Measurements from ENCODE around the gene UPB1. TPM values are rescaled to one million over a fixed set of nuclear protein-coding genes. Genes with fewer than 3 reads are reported as not detected.
A peak's percentile ranks its signal among the peaks of the same experiment; 100 is the strongest.

The UPB1 gene
- total and polyA plus RNA-seq, 9 donors, result 0.29 to 1.0 (median 0.53) TPM

DNA sequence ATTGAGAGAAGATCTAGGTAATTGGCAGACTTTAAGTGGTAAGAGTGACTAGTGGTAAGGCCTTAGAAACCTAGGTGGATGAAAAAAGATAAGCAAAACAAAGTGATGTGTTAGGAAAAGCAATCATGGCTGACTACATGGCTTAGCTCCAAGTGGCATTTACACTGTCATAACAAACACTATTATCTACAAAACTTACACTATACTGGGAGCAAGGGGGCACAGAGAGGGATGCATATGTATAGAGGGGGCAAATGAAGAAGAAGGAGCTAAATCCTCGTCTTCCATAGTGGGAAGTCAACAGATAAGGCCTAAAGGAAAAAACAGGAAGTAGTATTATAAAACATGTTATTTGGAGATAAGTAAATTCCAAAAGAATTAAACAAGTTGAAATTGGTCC lies 35.2 kb upstream of the UPB1 start:
- Histone ChIP-seq H3K36me3 (ENCODE audit: control insufficient read depth, insufficient read depth, low read length) (no peaks in the 10 kb centered on the region), H3K4me1 (ENCODE audit: control insufficient read depth, insufficient read depth, low read length) (peaks cover 11% of the 10 kb centered on the region), H3K27ac (ENCODE audit: low read length) (no peak overlapping the region), H3K4me3 (ENCODE audit: low read length) (no peak overlapping the region), H3K27me3 (ENCODE audit: control insufficient read depth, insufficient read depth, low read length) (no peaks in the 10 kb centered on the region), H3K9me3 (replicated peaks; ENCODE audit: control insufficient read depth, low read depth, low read length) (no peaks in the 10 kb centered on the region)
- no peak for DNase-seq
- no CpG with 5 or more reads among the region's 1 CpG for WGBS (ENCODE audit: insufficient coverage)

DNA sequence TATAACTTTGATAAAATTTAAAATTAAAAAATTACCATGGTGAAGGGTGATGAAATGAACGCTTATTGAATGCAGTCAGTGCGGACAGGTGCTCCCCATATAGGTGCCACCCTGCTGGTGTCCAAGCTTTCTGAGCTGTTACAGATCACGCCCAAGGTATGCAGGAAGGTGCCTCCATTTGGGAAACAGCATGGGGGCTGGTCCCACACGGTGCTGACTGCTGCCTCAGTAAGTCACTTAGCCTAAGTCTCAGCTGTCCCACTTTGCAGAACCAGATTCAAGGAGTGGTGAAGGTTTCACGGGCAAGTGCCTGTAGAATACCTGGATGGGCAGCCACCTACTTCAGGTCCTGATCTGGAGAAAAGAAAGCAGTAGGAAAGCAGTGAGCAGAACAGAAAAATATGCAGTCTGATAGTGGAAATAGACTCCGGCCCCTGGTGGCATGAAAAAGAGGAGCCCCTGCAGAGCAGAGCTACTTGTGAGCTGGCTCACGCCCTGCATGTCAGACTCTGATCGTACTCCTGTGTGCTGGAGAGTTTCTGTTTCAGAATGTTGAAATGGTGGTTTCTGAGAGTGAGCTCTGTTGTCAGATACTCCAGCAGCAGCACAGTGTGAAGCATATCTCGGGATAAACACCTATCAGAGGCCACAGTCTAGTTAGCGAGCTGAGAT lies 34.6 kb upstream of the UPB1 start:
- H3K9me3 ChIP-seq (replicated peaks; ENCODE audit: control insufficient read depth, low read depth, low read length), result no peaks in the 10 kb centered on the region
- no peak overlapping the region for H3K4me3 ChIP-seq (ENCODE audit: low read length)
- DNase-seq, result no peak
- peaks cover 6% of the 10 kb centered on the region for H3K4me1 ChIP-seq (ENCODE audit: control insufficient read depth, insufficient read depth, low read length)
- H3K27me3 ChIP-seq (ENCODE audit: control insufficient read depth, insufficient read depth, low read length), result no peaks in the 10 kb centered on the region
- WGBS (ENCODE audit: insufficient coverage), result 50% methylated on average over 7 of the region's 10 CpGs
- H3K36me3 ChIP-seq (ENCODE audit: control insufficient read depth, insufficient read depth, low read length), result no peaks in the 10 kb centered on the region
- no peak overlapping the region for H3K27ac ChIP-seq (ENCODE audit: low read length)

DNA sequence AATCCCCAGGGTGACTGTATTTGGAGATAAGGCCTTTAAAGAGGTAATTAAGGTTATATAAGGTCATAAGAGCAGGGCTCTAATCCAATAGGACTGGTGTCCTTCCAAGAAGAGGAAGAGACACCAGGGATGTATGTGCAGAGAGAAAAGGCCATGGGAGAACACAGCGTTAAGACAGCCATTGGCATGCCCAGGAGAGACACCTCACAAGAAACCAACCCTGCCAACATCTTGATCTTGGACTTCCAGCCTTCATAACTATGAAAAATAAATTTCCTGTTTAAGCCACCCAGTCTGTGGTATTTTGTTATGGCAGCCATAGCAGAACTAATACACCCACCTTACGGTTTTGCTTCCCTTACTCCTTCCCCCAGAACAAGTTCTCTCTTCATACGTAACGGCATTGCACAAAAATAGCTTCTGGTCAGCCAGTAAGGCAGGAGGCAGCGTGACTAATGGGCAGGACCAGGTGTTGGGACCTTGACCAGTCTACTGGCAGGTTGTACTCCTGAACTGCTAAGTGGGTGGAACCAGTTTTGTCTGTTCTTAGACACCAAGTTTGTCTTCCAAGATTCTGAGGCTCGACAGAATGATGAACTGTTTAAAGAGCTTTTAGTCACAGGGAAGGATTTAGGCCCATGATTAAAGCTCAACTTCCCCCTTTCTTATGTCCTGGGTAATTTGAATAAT lies 31.9 kb upstream of the UPB1 start:
- peak; percentile 36 for DNase-seq
- Histone ChIP-seq H3K4me3 (ENCODE audit: low read length) (no peak overlapping the region), H3K9me3 (replicated peaks; ENCODE audit: control insufficient read depth, low read depth, low read length) (no peaks in the 10 kb centered on the region), H3K27me3 (ENCODE audit: control insufficient read depth, insufficient read depth, low read length) (no peaks in the 10 kb centered on the region), H3K27ac (ENCODE audit: low read length) (no peak overlapping the region), H3K36me3 (ENCODE audit: control insufficient read depth, insufficient read depth, low read length) (no peaks in the 10 kb centered on the region), H3K4me1 (ENCODE audit: control insufficient read depth, insufficient read depth, low read length) (peaks cover 25% of the 10 kb centered on the region)
- WGBS (ENCODE audit: insufficient coverage), result 40% methylated on average over 1 of the region's 6 CpGs

DNA sequence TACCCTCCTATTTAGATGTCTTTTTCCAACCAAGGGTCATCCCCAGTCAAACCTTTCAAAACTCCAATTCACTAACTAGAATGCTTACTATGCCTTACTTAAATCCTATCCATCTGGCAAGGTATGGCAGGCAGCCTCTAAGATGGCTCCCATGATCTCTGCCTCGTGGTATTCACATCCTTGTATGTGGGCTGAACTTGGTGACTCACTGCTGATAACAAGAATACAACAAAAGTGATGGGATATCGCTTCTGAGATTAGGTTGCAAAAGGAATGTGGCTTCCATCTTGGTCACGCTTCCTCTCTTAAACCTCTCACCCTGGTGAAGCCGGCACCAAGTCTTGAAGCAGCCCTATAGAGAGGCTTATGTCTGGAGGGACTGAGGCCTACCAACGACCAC lies 29.6 kb upstream of the UPB1 start:
- Histone ChIP-seq H3K9me3 (replicated peaks; ENCODE audit: control insufficient read depth, low read depth, low read length) (no peaks in the 10 kb centered on the region), H3K27me3 (ENCODE audit: control insufficient read depth, insufficient read depth, low read length) (no peaks in the 10 kb centered on the region), H3K4me1 (ENCODE audit: control insufficient read depth, insufficient read depth, low read length) (peaks cover 24% of the 10 kb centered on the region), H3K4me3 (ENCODE audit: low read length) (no peak overlapping the region), H3K27ac (ENCODE audit: low read length) (no peak overlapping the region), H3K36me3 (ENCODE audit: control insufficient read depth, insufficient read depth, low read length) (no peaks in the 10 kb centered on the region)
- 60% methylated on average over 1 of the region's 5 CpGs for WGBS (ENCODE audit: insufficient coverage)
- DNase-seq, result no peak

DNA sequence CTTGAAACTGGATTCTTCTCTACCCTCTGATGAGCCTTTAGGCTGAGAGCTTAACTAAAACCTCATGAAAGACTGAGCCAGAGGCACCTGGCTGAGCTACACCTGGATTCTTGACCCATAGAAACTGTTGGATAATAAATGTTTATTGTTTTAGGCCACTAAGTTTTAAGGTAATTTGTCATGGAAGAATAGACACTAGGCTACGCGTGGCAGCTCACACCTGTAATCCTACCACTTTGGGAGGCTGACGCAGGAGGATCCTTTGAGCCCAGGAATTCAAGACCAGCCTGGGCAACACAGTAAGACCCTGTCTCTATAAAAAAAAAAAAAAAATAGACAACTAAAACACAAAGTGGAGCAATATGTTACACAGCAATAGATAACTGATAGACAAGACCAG lies 29.2 kb upstream of the UPB1 start:
- peaks cover 23% of the 10 kb centered on the region for H3K4me1 ChIP-seq (ENCODE audit: control insufficient read depth, insufficient read depth, low read length)
- H3K36me3 ChIP-seq (ENCODE audit: control insufficient read depth, insufficient read depth, low read length), result no peaks in the 10 kb centered on the region
- no peak for DNase-seq
- no CpG with 5 or more reads among the region's 3 CpGs for WGBS (ENCODE audit: insufficient coverage)
- no peak overlapping the region for H3K4me3 ChIP-seq (ENCODE audit: low read length)
- peak overlapping the region; percentile 71 for H3K27ac ChIP-seq (ENCODE audit: low read length)
- no peaks in the 10 kb centered on the region for H3K9me3 ChIP-seq (replicated peaks; ENCODE audit: control insufficient read depth, low read depth, low read length)
- no peaks in the 10 kb centered on the region for H3K27me3 ChIP-seq (ENCODE audit: control insufficient read depth, insufficient read depth, low read length)

DNA sequence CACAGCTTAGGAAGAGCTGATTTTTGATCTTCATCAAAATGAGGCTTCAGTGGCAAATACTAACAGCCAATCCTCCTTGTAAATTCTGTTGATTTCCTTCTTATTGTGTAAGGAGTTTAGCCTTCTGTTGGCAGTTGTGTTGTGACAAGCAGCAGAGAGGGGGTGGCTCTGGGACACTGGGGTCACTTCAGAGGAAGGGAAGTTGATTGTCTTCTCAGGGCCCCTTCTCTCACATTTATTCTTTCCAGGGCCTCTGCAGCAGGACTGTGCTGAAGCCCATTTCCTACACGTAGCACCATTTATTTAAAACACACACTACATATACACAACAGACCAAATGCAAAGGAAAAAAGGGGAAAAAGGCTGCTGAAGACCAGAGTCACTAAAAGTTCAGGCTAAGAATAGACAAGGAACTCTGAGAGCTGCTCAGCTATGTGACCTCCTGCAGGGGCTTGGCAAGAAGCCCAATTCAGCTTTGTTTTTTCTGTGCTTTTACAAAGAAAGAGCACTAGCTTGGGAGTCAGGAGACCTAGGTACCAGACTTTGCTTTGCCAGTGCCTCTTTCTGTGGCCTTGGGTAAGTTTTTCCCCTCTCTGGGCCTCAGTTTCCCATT lies 28.3 kb upstream of the UPB1 start:
- Histone ChIP-seq H3K4me3 (ENCODE audit: low read length) (no peak overlapping the region), H3K36me3 (ENCODE audit: control insufficient read depth, insufficient read depth, low read length) (no peaks in the 10 kb centered on the region), H3K4me1 (ENCODE audit: control insufficient read depth, insufficient read depth, low read length) (peaks cover 29% of the 10 kb centered on the region), H3K27me3 (ENCODE audit: control insufficient read depth, insufficient read depth, low read length) (no peaks in the 10 kb centered on the region), H3K9me3 (replicated peaks; ENCODE audit: control insufficient read depth, low read depth, low read length) (no peaks in the 10 kb centered on the region), H3K27ac (ENCODE audit: low read length) (peak overlapping the region; percentile 71)
- WGBS (ENCODE audit: insufficient coverage), result no CpG with 5 or more reads among the region's 1 CpG
- DNase-seq, result peak; percentile 92

DNA sequence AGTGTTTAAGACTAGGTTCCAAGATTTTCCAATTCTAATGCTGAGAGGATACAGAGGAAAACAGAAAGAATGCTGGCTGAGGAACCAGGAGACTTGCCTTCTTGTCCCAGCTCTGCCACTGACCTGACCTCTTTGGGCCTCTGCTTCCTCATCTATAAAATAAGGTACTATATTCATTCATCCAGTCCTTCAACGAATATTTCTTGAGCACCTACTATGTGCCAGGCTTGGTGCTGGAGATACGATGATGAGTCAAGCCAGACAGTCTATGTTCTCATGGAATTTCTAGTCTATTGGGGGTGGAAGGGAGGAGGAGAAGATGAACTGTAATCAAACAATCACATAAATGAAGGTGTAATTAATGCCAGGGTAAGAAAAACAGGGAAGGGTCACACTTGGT lies 27.8 kb upstream of the UPB1 start:
- Histone ChIP-seq H3K9me3 (replicated peaks; ENCODE audit: control insufficient read depth, low read depth, low read length) (no peaks in the 10 kb centered on the region), H3K36me3 (ENCODE audit: control insufficient read depth, insufficient read depth, low read length) (no peaks in the 10 kb centered on the region), H3K27ac (ENCODE audit: low read length) (peak overlapping the region; percentile 71), H3K4me1 (ENCODE audit: control insufficient read depth, insufficient read depth, low read length) (peaks cover 29% of the 10 kb centered on the region), H3K27me3 (ENCODE audit: control insufficient read depth, insufficient read depth, low read length) (no peaks in the 10 kb centered on the region), H3K4me3 (ENCODE audit: low read length) (no peak overlapping the region)
- DNase-seq, result no peak
- no CpG with 5 or more reads among the region's 2 CpGs for WGBS (ENCODE audit: insufficient coverage)

DNA sequence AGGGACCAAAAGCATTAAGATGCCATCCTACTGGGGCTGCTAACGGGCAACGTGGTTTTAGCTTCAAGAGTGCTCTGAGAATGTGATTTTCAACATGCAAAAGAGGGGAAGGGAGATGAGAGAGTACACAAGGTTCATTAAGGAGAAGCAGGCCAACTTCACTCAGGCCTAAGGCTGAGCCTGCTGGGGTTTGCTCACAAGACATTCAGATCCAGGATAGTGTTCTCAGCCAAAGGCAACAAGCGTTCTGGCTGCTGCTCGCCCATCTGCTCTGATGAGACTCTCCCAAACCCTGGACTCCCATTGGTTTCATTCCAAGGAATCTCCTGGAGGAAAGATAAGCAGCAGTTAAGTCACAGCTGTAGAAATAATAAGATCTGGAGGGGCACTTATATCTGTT lies 23.6 kb upstream of the UPB1 start:
- Histone ChIP-seq H3K4me1 (ENCODE audit: control insufficient read depth, insufficient read depth, low read length) (peaks cover 20% of the 10 kb centered on the region), H3K9me3 (replicated peaks; ENCODE audit: control insufficient read depth, low read depth, low read length) (no peaks in the 10 kb centered on the region), H3K27ac (ENCODE audit: low read length) (peak overlapping the region; percentile 38), H3K4me3 (ENCODE audit: low read length) (no peak overlapping the region), H3K27me3 (ENCODE audit: control insufficient read depth, insufficient read depth, low read length) (no peaks in the 10 kb centered on the region), H3K36me3 (ENCODE audit: control insufficient read depth, insufficient read depth, low read length) (no peaks in the 10 kb centered on the region)
- 33% methylated on average over 2 of the region's 4 CpGs for WGBS (ENCODE audit: insufficient coverage)
- peak; percentile 92 for DNase-seq

DNA sequence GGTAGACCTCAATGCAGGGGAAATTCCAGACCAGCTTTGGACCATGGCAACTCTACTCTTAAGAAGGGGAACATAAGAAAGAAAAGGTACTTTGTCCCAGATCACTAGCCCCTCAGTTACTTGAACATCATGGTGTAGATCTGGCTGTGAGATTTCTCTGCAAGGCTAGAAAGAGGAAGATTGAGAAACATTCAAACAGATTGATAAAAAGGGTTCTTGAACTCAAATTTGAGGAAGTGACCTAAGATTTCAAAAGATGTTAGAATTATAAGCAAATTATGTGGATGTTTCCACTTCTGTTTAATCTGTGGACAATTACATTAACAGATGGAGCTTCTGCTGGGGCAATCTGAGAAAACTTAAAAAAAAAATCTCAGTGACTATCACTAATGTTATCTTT lies 21.8 kb upstream of the UPB1 start:
- H3K4me1 ChIP-seq (ENCODE audit: control insufficient read depth, insufficient read depth, low read length), result peaks cover 8% of the 10 kb centered on the region
- no peak overlapping the region for H3K27ac ChIP-seq (ENCODE audit: low read length)

DNA sequence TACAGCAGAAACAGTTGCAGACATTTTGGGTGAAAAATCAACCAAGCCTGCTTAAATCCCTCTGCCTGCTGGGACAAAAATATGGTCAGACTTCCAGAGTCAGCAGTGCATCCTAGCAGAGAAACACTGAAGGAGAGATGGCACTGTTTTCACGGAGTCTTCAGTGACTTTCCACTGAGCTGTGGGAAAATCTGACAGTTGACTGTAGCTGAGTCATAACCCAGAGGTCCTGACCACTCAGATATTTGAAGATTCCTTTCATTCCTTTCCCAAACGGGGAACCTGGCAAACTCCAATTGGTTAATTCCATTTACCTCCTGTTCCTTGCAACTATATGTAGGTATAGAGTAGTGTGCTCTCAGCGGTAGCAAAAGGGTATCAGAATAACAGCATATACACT lies 20.9 kb upstream of the UPB1 start:
- H3K27ac ChIP-seq (ENCODE audit: low read length), result no peak overlapping the region
- 50% methylated on average over 1 of the region's 3 CpGs for WGBS (ENCODE audit: insufficient coverage)
- no peaks in the 10 kb centered on the region for H3K36me3 ChIP-seq (ENCODE audit: control insufficient read depth, insufficient read depth, low read length)
- peaks cover 8% of the 10 kb centered on the region for H3K4me1 ChIP-seq (ENCODE audit: control insufficient read depth, insufficient read depth, low read length)
- no peaks in the 10 kb centered on the region for H3K9me3 ChIP-seq (replicated peaks; ENCODE audit: control insufficient read depth, low read depth, low read length)
- no peaks in the 10 kb centered on the region for H3K27me3 ChIP-seq (ENCODE audit: control insufficient read depth, insufficient read depth, low read length)
- peak; percentile 55 for DNase-seq
- no peak overlapping the region for H3K4me3 ChIP-seq (ENCODE audit: low read length)

More for the DNA sequence above, 21.8 kb upstream of the UPB1 start:
- Histone ChIP-seq H3K36me3 (ENCODE audit: control insufficient read depth, insufficient read depth, low read length) (no peaks in the 10 kb centered on the region), H3K27me3 (ENCODE audit: control insufficient read depth, insufficient read depth, low read length) (no peaks in the 10 kb centered on the region), H3K9me3 (replicated peaks; ENCODE audit: control insufficient read depth, low read depth, low read length) (no peaks in the 10 kb centered on the region), H3K4me3 (ENCODE audit: low read length) (no peak overlapping the region)
- no peak for DNase-seq

All from muscle of leg (tissue), 11 donors.